ENCODE measurements around the gene BARHL1. TPM values are rescaled to one million over a fixed set of nuclear protein-coding genes. Genes with fewer than 3 reads are reported as not detected.

BARHL1 gene
- total RNA-seq, 2 experiments from 2014 or later, result not detected

DNA sequence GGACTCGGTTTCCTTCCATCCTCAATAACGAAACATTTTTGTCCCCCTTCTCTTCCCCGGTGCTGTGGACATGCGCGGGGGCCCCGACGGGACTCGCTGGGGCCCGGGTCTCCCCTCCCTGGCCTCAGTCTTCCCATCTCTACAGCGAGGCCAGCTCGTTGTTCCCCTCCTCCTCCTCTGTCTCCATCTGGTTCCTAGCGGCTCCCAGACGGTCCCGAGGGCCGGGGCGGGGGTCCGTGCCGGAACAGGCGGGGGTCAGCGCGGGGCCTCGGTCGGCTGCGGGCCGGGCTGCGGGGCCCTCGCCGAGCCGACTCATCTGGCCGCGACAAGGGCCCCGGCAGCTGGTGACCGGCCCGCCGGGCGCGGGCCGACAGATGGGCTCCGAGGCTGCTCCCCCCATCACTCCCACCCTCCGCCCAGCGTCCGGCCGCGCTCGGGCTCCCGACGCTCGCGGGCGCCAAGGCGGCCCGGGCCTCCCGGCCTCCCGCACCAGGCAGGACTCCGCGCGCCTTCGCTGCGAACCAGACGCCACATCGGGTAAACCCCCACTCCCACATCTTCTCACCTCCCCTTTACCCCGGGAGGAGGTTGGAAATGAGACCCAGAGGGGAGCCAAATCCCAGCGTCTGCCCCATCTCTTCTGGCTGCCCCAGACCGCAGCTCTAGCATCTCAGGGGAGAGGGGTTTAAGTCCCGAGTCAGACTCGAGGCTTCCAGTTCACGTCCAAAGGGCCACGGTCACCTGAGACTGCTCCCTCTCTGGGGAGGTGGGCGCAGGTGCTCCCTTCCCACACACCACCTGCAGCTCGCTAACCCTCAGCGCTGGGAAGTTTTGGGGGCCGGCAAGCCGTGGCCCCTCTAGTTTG is 8.1 kb downstream of the BARHL1 start:
- ChIA-PET POLR2A (no interaction called here), CTCF (ENCODE audit: unreplicated experiment) (no interaction called here)
- TF ChIP-seq EZH2phosphoT487 (IDR thresholded peaks at IDR 0.05; ENCODE audit: borderline replicate concordance, low read depth, low read length), result no peak
- TF ChIP-seq, protein P1, sequence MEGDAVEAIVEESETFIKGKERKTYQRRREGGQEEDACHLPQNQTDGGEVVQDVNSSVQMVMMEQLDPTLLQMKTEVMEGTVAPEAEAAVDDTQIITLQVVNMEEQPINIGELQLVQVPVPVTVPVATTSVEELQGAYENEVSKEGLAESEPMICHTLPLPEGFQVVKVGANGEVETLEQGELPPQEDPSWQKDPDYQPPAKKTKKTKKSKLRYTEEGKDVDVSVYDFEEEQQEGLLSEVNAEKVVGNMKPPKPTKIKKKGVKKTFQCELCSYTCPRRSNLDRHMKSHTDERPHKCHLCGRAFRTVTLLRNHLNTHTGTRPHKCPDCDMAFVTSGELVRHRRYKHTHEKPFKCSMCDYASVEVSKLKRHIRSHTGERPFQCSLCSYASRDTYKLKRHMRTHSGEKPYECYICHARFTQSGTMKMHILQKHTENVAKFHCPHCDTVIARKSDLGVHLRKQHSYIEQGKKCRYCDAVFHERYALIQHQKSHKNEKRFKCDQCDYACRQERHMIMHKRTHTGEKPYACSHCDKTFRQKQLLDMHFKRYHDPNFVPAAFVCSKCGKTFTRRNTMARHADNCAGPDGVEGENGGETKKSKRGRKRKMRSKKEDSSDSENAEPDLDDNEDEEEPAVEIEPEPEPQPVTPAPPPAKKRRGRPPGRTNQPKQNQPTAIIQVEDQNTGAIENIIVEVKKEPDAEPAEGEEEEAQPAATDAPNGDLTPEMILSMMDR (conservative IDR thresholded peaks at IDR 0.05; ENCODE audit: low read length), result no peak
- BruUV-seq (replicated peaks), result no TSS peak
- no peaks in the 10 kb centered on the region for H3K9me2 ChIP-seq (ENCODE audit: insufficient read depth, low read length)
- H3K9me3 ChIP-seq (ENCODE audit: low read length), result no peaks in the 10 kb centered on the region
- DNase-seq (ENCODE audit: low spot score), result no peak
- H3K4me3 ChIP-seq (ENCODE audit: low read depth, low read length, poor library complexity, severe bottlenecking), result no peak overlapping the region
- H3K4me1 ChIP-seq (ENCODE audit: insufficient read depth, low read length, poor library complexity, severe bottlenecking), result no peaks in the 10 kb centered on the region
- no peaks in the 10 kb centered on the region for H4K20me1 ChIP-seq (ENCODE audit: insufficient read depth, low read length)
- intact Hi-C loops (cut with micrococcal nuclease; ENCODE audit: unreplicated experiment), result no loop called here
- H2AFZ ChIP-seq (ENCODE audit: low read length), result no peak overlapping the region
- no peak overlapping the region for H3K4me2 ChIP-seq (ENCODE audit: low read length)
- H3K36me3 ChIP-seq (ENCODE audit: insufficient read depth, low read length), result peaks cover 22% of the 10 kb centered on the region
- H3K27ac ChIP-seq (ENCODE audit: low read depth, low read length, poor library complexity, severe bottlenecking), result no peak overlapping the region
- H3K79me2 ChIP-seq (ENCODE audit: insufficient read depth, low read depth, low read length), result no peaks in the 10 kb centered on the region

DNA sequence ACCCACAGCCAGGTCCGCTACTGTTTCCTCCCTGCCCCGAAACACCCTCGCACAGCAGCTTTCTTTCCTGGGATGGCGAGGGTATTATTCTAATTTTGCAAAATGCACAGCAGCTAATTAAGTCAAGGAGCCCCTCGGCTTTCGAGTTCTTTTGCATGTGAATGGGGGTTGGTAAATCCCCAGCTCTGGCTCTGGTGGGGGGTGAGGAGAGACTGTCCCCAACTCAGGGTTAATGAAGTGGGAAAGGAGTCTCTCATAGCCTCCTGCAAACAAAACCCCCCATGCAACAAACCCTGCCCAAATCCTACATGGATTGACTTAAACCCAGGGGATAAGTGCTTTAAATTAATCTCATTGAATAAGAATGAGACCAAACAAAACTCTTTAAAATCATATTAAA is 8.8 kb downstream of the BARHL1 start:
- Histone ChIP-seq H4K20me1 (ENCODE audit: insufficient read depth, low read length) (no peaks in the 10 kb centered on the region), H3K27ac (ENCODE audit: low read depth, low read length, poor library complexity, severe bottlenecking) (no peak overlapping the region), H3K79me2 (ENCODE audit: insufficient read depth, low read depth, low read length) (no peaks in the 10 kb centered on the region), H3K4me2 (ENCODE audit: low read length) (no peak overlapping the region), H3K4me3 (ENCODE audit: low read depth, low read length, poor library complexity, severe bottlenecking) (no peak overlapping the region), H3K9me3 (ENCODE audit: low read length) (no peaks in the 10 kb centered on the region), H3K4me1 (ENCODE audit: insufficient read depth, low read length, poor library complexity, severe bottlenecking) (no peaks in the 10 kb centered on the region), H3K36me3 (ENCODE audit: insufficient read depth, low read length) (peaks cover 29% of the 10 kb centered on the region), H2AFZ (ENCODE audit: low read length) (no peak overlapping the region), H3K9me2 (ENCODE audit: insufficient read depth, low read length) (no peaks in the 10 kb centered on the region)
- ChIA-PET CTCF (ENCODE audit: unreplicated experiment) (no interaction called here), POLR2A (interaction anchor here (0.6 kb wide), 1 partner anchor 21 kb away, joined by 4 read pairs; no protein-coding TSS in a partner anchor)
- no peak for TF ChIP-seq EZH2phosphoT487 (IDR thresholded peaks at IDR 0.05; ENCODE audit: borderline replicate concordance, low read depth, low read length)
- TF ChIP-seq, protein P1 (conservative IDR thresholded peaks at IDR 0.05; ENCODE audit: low read length), result no peak
- DNase-seq (ENCODE audit: low spot score), result no peak
- intact Hi-C loops (cut with micrococcal nuclease; ENCODE audit: unreplicated experiment), result no loop called here
- no TSS peak for BruUV-seq (replicated peaks)

DNA sequence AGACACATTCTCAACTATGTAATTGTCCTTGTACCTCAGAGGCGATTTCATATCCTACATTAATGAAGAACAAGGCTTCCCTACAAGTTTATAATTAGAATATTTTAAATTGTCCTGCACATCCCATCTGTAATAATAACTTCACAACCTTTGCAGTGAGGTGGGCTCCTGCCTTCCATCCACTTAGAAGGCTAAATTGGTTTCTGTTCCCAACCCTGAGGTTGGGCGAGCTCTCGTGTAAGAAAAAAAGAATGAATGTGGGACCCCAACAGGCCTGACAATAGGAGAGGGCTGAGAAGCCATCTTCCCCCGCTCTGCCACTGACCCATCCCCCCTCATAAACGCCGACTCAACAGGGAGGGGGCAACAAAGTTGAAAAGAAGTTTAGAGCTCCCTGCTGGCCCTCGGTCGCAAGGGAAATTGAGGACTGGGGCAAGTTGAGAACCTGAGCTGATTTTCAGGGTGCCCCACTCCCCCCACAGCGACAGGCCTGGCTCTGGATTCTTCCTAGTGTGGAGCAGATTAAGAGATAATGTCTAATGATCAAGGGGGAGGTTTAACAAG is 9.4 kb downstream of the BARHL1 start:
- CTCF ChIA-PET (ENCODE audit: unreplicated experiment), result no interaction called here
- intact Hi-C loops (cut with micrococcal nuclease; ENCODE audit: unreplicated experiment), result no loop called here
- BruUV-seq (replicated peaks), result no TSS peak

More for the DNA sequence above, 9.4 kb downstream of the BARHL1 start:
- POLR2A ChIA-PET, result interaction anchor here (0.6 kb wide), 1 partner anchor 22 kb away, joined by 4 read pairs; no protein-coding TSS in a partner anchor
- no peaks in the 10 kb centered on the region for H3K4me1 ChIP-seq (ENCODE audit: insufficient read depth, low read length, poor library complexity, severe bottlenecking)
- H2AFZ ChIP-seq (ENCODE audit: low read length), result no peak overlapping the region
- peaks cover 35% of the 10 kb centered on the region for H3K36me3 ChIP-seq (ENCODE audit: insufficient read depth, low read length)
- no peak overlapping the region for H3K27ac ChIP-seq (ENCODE audit: low read depth, low read length, poor library complexity, severe bottlenecking)
- H3K79me2 ChIP-seq (ENCODE audit: insufficient read depth, low read depth, low read length), result no peaks in the 10 kb centered on the region
- H4K20me1 ChIP-seq (ENCODE audit: insufficient read depth, low read length), result no peaks in the 10 kb centered on the region
- no peaks in the 10 kb centered on the region for H3K9me3 ChIP-seq (ENCODE audit: low read length)
- no peak overlapping the region for H3K4me2 ChIP-seq (ENCODE audit: low read length)
- no peak overlapping the region for H3K4me3 ChIP-seq (ENCODE audit: low read depth, low read length, poor library complexity, severe bottlenecking)
- no peaks in the 10 kb centered on the region for H3K9me2 ChIP-seq (ENCODE audit: insufficient read depth, low read length)
- no peak for DNase-seq (ENCODE audit: low spot score)
- TF ChIP-seq, protein P1 (conservative IDR thresholded peaks at IDR 0.05; ENCODE audit: low read length), result no peak
- TF ChIP-seq EZH2phosphoT487 (IDR thresholded peaks at IDR 0.05; ENCODE audit: borderline replicate concordance, low read depth, low read length), result no peak

Data from OCI-LY7 (cell line).